SIG-M5 (cell line): ENCODE measurements around the gene RIMOC1.
A peak's percentile ranks its signal among the peaks of the same experiment; 100 is the strongest.

Experiments used
- DNase-seq: peaks from one replicate; lab custom pipeline; 2025; lab: John Stamatoyannopoulos, UW

Gene RIMOC1, protein sequence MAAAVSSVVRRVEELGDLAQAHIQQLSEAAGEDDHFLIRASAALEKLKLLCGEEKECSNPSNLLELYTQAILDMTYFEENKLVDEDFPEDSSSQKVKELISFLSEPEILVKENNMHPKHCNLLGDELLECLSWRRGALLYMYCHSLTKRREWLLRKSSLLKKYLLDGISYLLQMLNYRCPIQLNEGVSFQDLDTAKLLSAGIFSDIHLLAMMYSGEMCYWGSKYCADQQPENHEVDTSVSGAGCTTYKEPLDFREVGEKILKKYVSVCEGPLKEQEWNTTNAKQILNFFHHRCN

GRCh38 chr5:41903892-41904799, at the start of gene RIMOC1:
Gene RIMOC1 (plus strand): TSS chr5:41904344. CDS start chr5:41904368, 24 bp downstream.
- DNase-seq, result peak; percentile 98

DNA sequence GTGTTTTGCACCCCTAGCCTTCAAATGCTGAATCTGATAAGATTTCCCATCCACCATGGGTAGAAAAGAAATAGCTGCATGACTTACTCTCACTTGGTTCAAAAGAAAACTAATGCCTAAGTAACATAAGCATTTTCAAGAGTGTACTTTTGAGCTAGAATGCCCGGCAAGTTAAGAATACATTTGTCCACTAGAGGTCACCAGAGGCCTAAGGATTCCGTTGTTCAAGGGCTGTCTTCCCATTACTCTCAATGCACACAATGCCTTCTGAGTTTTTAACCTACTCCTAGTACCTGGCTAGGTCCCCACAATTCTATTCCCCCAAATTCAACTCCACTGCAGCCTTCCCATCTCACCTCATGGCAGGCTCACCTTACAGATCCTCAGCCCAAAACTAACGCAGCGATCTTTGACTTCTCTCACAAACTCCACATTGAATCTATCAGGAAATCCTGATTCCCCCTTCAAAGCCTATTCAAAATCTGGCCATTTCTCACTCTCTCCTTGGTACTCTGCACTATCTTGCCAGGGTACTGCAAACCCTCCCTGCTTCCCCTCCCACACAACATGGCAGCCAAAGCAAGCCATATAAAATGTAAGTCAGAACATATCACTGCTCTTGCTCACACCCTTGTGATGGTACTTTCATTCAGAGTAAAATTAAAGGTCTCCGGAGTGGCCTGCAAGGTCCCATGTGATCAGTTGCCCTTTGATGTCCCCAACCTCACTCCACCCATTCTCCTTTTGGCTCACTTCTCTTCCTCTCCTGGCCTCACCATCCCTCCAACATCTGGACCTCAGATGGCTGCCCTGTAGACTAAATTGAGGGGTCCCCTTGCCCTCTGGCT, 47.3 kb upstream of the RIMOC1 start:
- no peak for DNase-seq

GRCh38 chr5:41857989-41858388, 46.2 kb upstream of the RIMOC1 start:
- no peak for DNase-seq

- no peak for DNase-seq
Measured at GRCh38 chr5:41858890-41859289, 45.3 kb upstream of the RIMOC1 start.

- no peak for DNase-seq
Measured at GRCh38 chr5:41863871-41864486, 40.2 kb upstream of the RIMOC1 start.

DNA sequence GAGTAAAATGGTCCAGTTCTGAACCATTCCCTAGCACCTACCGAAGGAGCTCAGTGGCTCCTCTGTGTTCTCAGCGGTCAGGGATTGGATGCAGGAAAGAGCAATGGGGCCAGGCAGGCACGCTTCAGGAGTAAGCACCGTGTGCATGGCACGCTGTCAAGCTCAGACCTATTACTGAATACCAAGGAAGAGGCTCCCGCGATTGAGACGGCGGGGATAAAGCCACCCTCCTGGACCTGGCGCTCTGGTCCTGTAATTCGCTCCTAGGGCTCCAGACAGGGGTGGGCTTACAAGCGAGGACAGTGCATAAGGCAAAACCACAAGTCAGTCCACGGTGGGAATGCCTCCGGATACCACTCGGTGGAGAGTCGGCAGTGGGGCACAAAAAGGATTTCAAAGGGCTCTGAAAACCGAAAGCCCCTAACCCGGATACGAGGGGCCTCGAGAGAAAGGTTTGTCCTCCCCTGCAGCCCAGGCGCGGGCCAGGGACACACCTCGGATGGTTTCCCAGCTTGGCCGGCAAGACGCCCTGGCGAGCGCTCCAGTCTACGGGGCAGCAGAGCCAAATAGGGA, 34.9 kb upstream of the RIMOC1 start:
- no peak for DNase-seq

- peak; percentile 64 for DNase-seq
Measured at GRCh38 chr5:41869724-41870626, 34.2 kb upstream of the RIMOC1 start, which contains the start of gene OXCT1. Gene OXCT1 (minus strand): TSS chr5:41870425. CDS start chr5:41870358, 67 bp downstream.

- no peak for DNase-seq
Measured at GRCh38 chr5:41870627-41871048, 33.5 kb upstream of the RIMOC1 start.

DNA sequence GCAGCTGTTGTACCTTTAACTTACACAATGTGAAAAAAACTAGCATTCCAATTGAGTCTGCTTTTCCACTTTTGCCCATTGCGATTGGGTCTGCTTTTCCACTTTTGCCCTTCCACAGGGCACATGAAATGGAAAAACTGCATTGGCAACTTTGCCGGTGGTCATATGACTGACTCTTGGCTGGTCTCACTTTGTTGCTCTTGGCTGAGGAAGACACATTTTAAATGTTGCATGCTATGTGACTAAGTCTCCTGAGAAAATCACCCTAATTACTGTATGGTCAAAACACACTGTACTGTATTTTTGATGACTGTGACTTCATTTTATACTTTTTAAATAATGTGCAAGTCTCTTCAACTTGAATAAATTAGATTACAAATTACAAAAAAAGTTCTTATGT, 32.3 kb upstream of the RIMOC1 start:
- DNase-seq, result no peak

DNA sequence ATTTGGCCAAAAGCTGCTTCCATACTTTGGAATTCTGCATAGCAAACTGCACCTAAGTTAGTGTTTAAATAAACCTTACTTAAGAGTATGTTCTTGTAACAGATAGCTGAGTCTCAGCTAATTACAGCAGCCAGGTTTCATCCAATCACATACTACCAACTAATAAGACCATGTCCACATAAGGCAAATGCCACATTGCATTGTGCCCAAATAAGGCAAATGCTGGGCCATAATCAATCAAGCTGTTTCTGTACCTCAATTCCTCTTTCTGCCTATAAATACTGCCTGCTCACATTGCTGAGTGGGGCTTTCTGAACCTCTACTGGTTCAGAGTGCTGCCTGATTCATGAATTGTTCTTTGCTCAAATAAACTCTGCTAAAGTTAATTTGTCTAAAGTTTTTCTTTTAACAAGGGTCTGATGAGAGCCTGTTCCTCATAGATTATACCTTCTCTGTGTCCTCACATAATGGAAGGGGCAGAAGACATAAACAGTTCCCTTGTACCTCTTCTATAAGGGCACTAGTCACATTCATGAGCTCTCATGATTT, 29.6 kb upstream of the RIMOC1 start:
- DNase-seq, result no peak

- no peak for DNase-seq
Measured at GRCh38 chr5:41875121-41875520, 29.0 kb upstream of the RIMOC1 start.

GRCh38 chr5:41876678-41877077, 27.5 kb upstream of the RIMOC1 start:
- DNase-seq, result no peak

- no peak for DNase-seq
Measured at GRCh38 chr5:41877408-41877807, 26.7 kb upstream of the RIMOC1 start.

DNA sequence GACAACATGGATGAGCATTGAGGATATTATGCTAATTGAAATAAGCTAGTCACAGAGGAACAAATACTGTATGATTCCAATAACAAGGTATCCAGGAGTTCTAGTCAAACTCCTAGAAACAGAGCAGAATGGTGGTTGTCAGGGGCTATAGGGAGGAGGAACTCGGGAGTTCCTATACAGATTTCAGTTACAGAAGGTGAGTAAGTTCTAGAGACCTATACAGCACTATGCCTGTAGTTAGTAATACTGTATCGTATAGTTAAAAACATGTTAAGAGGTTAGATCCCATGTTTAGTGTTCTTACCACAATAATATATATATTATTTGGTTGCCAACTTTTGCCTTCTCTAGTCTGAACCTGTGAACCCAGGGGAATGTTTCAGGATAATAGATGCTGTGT, 26.0 kb upstream of the RIMOC1 start:
- DNase-seq, result no peak

GRCh38 chr5:41878643-41879478, 25.3 kb upstream of the RIMOC1 start:
- DNase-seq, result no peak

DNA sequence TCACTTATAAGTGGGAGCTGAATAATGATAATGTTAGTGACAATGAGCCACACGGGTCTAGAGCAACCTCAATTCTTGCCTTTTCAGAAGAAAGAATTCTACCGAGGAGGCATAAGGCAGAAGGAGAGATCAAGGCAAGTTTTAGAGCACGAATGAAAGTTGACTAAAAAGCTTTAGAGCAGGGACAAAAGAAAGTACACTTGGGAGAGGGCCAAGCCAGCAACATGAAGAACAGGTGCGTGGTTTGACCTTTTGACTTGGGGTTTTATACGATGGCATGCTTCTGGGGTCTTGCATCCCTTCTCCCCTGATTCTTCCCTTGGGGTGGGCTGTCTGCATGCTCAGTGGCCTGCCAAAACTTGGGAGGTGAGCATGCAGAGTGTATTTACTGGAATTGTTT, 21.4 kb upstream of the RIMOC1 start:
- no peak for DNase-seq

DNA sequence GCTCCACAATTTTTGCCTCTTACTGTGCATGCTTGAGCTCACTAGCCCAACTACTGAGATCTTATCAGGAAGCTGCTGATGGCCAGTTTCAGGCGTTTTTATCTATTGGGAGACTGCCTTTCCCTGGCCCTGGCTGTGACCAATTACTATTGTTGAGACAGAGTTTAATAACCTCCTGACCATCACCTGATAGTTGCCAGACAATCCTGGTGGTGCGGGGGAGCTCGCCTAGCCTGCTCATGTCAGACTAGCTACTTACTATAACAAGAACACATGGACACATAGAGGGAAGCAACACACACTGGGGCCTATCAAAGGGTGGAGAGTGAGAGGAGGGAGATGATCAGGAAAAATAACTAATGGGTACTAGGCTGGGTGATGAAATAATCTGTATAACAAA, 20.9 kb upstream of the RIMOC1 start:
- no peak for DNase-seq

DNA sequence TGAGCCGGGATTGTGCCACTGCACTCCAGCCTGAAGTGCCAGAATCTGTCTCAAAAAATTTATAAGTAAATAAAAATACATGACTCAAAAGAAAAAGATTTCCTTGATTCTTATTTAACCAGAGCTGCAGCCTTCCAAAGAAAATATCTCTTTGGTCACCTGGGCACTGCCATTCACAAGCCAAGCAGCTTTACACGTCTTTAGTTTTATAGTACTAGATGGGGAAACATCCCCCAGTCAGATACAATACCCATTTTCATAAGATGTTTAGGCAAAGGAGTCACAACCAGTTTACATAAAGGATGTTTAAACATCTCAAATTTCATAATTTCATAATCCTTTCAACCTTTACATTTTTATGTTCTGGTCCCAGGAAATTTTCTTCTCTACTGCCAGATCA, 20.2 kb upstream of the RIMOC1 start:
- DNase-seq, result no peak

DNA sequence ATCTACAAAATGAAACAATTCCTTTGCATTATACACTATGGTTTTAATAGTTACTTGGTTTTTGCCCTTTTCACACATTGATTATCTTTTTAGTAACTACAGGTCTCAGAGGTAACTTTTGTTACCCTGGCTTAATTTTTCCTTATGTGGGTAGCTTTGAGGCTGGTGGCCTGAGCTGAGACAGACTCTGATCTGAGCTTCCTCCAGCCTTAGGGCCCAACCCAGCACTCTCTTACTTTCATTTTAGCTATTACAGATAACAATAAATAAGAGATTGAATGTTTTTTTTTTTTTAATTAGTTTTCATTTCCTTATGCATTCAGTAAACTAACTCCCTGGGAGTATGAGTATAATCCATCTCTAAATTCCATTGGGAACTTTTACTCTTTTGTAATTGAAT, 18.9 kb upstream of the RIMOC1 start:
- DNase-seq, result no peak
